ENCODE data around the gene ROMO1.
"Not testable (repeated sequence)": the region's sequence is repeated elsewhere in the genome, so short reads cannot be mapped to it uniquely, and the experiment has no call there.

The ROMO1 gene

DNA sequence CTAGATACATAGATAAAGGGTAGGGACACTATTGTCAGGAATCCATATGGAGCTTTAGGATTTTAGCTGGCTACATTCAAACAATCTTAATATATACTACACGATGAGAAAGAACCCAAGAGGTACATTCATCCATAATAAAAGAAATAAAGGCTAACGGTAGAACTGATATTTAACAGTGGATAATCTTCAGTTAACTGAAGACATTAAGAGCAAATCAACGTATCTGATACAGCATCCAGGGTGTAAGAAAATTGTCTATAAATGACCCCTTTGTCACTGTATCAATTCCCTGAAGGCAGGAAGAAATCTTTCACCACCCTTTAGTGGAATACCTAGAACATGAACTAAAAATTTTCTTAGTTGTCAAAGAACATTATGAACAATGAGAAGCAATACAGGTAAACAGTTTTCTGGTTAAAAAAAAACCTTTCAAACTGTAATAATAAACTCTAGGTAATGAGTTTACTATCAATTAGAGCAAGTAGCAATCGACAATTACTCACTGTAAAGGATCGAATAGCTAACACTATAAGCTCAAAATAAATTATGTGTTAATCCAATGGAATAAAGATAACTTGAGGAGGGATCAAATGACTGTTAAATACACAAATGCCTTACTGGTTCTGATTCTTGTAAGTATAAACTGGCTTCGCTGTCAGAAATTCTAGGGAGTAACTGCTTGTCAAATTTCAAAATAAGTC lies 11.8 kb downstream of the ROMO1 start:
- DNase-seq (ENCODE audit: low spot score), result no peak

DNA sequence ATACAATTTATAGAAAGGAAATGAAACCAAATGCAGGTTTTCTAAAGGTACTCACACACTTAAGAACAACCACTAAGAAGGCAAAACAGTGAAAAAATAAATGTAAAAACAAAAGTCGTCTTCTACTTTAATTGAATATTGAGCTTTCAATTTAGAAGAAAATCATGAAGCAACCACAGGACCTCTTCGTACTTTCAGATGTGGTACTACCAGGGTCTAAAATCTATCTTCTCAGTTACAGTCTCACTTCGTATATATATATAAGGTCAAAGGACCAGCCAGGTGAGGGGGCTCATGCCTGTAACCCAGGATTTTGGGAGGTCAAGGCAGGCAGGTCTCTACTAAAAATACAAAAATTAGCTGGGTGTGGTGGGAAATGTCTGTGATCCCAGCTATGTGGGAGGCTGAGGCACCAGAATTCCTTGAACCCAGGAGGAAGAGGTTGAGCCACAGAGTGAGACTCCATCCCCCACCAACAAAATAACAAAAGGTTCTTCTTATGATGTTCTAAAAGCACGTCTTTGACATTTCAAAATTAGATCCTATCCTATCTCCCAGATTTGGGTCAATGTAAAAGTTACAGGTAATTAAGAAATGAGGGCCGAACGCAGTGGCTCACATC lies 12.5 kb downstream of the ROMO1 start:
- DNase-seq (ENCODE audit: low spot score), result no peak

DNA sequence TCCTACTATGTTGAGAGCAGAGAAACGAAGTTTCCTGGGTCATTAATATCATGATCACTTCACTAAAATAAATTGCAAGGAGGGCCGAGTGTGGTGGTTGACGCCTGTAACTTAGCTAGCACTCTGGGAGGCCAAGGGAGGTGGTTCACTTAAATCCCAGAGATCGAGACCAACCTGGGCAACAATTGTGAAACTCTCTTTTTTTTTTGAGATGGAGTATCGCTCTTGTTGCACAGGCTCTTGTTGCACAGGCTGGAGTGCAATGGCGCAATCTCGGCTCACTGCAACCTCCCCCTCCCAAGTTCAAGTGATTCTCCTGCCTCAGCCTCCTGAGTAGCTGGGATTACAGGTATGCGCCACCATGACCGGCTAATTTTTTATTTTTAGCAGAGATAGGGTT lies 13.9 kb downstream of the ROMO1 start:
- not testable (repeated sequence) for DNase-seq (ENCODE audit: low spot score)

DNA sequence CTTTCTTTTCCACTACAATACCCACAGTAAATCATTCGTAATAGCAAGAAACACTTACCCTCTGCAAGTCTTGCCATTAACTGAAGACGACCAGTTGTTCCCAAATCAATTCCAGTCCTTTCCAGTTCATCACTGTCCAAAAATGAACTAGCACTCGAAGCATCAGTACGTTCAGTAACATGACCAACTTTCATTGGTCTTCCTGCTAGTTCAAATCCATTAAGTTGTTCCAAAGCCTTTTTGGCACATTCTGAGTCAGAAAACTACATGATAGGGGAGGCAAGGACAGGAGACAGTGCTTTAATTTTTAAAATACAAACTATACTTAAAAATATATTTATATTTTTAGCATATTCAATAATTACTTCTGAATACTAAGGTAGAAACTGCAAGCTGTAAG lies 14.9 kb downstream of the ROMO1 start:
- no peak for DNase-seq (ENCODE audit: low spot score)

DNA sequence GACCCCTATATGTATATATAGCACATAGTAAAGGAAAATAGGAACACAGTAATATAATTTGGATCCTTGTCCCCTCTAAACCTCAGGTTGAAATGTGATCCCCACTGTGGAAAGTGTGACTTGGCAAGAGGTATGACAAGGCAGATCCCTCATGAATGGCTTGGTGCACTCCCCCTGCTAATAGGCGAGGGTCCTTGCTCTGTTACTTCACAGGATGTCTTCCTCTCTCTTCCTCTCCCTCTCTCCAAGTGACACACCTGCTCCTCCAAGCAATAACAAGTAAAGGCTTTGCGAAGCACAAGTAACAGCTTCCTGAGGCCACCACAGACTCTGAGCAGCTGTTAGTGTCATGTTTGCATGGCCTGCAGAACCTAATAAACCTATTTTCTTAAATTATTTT lies 16.4 kb downstream of the ROMO1 start:
- no peak for DNase-seq (ENCODE audit: low spot score)

DNA sequence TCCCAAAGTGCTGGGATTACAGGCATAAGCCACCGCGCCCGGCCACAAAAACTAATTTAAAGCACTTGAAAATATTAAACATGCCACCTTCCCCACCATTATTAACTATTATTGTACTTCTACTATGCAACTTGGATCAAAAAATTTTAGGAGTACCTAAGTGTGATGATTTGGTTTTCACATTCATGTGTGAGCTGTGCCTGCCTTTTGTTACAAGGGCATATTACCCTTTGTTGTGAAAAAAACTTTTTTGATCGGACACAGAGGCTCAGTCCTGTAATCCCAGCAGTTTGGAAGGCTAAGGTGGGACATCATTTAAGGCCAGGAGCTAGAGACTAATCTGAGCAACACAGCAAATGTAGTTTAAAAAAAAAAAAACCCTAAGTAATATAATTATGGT lies 17.1 kb downstream of the ROMO1 start:
- DNase-seq (ENCODE audit: low spot score), result no peak

DNA sequence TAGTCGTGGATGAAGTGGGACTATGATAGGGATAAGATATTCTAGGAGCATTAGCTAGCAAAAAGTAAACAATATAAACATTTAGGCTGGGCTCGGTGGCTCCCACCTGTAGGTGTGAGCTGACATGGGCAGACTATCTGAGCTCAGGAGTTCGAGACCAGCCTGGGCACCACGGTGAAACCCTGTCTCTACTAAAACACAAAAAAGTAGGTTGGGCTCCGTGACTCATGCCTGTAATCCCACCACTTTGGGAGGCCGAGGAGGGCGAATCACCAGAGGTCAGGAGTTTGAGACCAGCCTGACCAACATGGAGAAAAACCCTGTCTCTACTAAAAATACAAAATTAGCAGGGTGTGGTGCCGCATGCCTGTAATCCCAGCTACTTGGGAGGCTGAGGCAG lies 19.1 kb downstream of the ROMO1 start:
- not testable (repeated sequence) for DNase-seq (ENCODE audit: low spot score)

DNA sequence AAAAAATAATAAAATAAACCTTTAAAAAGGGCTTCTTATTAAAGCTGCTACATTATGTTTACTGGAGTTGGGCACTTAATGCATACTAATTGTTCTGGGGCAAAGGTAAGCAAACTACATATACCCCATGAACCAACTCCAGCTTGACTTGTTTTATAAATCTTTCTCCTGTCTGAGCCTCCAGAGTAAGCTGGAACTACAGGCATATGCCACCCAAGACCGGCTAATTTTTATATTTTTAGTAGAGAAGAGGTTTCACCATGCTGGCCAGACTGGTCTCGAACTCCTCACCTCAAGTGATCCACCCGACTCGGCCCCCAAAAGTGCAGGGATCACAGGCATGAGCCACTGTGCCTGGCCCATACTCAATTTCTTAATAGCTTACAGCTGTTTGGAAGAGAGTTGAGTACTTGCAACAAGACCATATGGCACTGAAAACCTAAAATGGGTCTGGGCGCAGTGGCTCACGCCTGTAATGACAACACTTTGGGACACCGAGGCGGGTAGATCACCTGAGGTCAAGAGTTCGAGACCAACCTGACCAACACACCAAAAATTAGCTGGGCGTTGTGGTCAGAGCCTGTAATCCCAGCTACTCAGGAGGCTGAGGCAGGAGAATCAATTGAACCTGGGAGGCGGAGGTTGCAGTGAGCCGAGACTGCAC lies 19.9 kb downstream of the ROMO1 start:
- DNase-seq (ENCODE audit: low spot score), result no peak

DNA sequence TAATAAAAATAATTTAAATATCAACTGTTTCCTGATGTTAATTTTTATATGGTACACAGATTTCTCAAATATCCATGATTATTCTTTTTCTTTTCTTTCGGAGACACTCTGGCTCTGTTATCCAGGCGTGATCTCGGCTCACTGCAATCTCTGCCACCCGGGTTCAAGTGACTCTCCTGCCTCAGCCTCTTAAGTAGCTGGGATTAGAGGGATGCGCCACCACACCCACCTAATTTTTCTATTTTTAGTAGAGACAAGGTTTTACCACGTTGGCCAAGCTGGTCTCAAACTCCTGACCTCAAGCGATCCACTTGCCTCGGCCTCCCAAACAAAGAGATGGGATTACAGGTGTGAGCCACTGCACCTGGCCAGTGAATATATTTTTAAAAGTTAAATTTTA lies 20.5 kb downstream of the ROMO1 start:
- DNase-seq (ENCODE audit: low spot score), result no peak

DNA sequence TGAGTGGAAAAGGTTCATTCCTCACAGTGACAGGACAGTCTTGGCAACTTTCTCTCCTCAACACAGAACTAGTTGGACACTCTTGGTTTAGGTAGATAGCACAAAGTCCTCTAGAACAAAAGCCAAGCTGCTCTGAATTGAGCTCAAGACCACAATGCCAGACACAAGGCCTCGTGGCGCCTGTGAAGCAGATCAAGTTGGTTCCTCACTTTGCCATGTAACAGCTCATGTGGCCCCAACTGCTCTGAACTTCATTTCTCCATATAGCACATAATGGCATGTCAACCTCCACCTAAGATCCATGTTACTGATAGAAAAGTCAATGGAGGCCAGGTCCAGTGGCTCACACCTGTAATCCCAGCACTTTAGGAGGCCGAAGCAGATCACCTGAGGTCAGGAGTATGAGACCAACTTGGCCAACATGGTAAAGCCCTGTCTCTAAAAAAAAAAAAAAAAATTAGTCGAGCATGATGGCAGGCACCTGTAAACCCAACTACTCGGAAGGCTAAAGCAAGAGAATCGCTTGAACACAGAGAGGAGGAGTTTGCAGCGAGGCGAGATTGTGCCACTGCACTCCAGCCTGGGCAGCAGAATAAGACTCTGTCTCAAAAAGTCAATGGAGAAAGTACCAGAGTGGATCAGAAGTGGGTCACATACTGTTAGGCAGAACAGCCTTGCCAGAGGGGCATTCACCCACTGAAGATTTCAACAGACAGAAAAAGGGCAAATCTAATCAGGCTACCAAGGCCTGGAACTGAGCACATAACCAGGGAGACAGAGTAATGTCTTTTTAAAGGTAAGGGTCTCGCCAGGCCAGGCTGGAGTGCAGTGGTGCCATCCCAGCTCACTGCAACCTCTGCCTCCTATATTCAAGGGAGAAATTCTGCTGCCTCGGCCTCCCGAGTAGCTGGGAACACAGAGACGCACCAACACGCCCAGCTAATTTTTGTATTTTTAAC lies 21.2 kb downstream of the ROMO1 start:
- no peak for DNase-seq (ENCODE audit: low spot score)

DNA sequence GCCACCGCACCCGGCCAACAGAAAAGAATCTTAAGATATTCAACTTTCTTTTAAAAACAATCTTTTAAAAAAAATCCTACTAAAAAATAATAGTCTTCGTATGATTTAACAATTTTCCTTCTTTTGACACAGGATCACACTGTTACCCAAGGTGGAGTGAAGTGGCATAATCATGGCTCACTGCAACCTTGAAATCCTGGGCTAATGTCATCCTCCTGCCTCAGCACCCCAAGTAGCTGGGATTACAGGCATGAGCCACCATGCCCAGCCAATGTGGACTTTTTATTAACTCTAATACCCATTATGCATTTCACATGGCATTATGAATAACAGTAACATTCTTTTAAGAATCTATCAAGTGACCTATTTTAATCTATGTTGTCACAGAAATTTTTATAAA lies 22.0 kb downstream of the ROMO1 start:
- DNase-seq (ENCODE audit: low spot score), result no peak

DNA sequence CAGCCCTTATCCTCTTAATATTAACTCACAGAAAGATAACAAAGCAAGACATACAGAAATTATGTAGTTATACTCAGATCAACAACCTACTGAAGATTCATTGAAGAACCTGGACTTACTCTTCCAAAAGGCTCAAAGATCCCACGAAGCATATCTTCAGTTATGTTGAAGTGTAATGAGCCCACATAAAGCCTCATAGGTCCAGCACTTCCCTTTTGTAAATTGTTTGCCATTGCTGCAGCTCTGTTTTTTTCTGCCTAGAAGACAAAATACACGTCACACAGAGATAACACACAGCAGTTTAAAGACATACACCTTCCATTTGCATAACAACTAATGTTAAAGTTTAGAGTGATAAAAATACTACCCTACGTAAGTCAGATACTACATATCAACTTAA lies 22.4 kb downstream of the ROMO1 start:
- DNase-seq (ENCODE audit: low spot score), result no peak

DNA sequence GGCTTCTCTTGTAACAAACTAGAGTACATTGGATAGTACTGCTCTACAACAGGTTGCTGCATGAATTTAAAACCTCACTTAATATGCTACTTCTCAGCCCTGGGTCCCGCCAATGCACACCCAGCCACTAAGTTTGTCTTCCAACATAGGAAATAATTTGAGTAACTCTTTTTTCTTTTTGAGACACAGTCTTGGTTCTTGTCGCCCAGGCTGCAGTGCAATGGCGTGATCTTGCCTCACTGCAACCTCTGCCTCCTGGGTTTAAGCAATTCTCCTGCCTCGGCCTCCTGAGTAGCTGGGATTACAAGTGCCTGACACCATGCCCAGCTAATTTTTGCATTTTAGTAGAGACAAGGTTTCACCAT lies 24.1 kb downstream of the ROMO1 start:
- DNase-seq (ENCODE audit: low spot score), result not testable (repeated sequence)

DNA sequence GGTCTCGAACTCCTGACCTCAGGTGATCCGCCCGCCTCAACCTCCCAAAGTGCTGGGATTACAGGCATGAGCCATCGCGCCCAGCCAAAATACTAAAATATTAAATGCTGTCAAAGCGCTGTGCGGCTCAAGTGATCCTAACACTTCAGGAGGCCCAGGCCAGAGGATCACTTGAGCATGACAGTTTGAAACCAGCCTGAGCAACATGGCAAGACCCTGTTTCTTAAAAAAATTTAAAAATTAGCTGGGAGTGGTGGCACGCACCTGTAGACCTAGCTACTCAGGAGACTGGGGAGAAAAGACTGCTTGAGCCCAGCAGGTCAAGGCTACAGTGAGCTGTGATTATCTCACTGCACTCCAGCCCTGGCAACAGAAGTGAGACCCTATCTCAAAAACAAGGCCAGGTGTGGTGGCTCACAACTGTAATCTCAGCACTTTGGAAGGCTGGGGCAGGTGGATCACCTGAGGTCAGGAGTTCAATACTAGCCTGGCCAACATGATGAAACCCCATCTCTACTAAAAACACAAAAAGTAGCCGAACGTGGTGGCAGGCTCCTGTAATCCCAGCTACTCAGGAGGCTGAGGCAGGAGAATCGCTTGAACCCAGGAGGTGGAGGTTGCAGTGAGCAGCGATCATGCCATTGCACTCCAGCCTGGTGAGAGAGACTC lies 24.6 kb downstream of the ROMO1 start:
- DNase-seq (ENCODE audit: low spot score), result not testable (repeated sequence)

DNA sequence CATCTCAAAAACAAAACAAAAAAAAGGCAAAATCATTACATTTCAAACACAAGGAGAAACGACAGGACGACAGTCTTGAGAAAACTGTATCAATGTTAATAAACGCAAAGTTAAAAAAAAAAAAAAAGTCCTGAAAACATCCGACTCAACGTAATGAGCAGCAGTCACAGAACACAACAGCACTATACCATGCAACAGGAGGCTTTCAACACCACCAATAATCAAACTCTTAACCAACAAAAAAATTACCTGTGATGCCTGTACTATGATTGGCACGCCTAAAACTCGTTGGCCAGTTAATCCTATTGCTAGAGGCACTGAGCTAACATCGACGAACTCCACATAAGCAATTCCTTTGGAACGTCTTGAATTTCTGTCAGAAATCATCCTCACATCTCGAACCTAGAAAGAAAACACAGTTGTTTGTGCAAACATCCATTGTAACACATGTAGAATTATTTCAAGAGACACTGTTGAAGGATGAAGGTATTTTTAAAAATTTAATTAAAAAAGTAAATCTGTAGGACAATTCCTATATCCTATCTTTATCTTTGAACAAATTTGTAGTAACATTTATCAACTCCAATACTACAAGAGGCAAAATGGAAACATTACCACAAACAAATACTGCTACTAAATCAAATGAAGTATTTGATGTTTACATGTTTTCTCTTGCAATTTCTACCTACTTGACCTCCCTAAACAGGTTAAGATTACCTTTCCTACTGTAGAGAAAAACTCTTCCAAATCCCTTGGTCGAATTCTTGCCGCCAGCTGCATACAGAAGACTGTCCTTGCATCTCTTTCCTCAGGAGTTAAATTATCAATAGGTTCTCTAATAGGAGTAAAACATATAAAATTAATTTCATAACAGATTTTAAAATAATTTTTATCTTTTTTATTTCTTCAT lies 25.4 kb downstream of the ROMO1 start:
- DNase-seq (ENCODE audit: low spot score), result no peak

DNA sequence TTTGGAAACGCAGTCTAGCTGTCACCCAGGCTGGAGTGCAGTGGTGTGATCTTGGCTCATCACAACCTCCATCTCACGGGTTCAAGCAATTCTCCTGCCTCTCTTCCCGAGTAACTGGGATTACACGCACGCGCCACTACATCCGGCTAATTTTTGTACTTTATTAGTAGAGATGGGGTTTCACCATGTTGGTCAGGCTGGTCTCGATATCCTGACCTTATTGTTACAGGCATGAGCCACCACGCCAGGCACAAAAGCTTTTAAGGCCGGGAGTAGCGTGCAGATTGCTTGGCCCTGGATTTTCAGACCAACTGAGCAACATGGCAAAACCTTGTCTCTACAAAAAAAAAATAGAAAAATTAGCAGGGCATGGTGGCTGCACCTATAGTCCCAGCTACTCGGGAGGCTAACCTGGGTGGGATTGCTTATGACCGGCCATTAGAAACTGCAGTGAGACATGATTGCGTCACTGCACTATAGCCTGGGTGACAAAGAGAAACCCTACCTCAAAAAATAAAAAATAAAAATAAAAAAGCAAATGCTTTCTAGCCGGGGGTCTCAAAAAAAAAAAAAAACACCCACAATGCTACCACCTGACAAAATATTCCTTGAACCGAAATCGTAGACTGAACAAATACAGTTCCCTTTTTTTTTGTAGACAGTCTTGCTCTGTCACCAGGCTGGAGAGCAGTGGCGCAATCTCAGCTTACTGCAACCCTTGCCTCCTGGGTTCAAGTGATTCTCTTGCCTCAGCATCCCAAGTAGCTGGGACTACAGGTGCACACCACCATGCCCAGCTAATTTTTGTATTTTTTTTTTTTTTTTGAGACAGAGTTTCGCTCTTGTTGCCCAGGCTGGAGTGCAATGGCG lies 27.9 kb downstream of the ROMO1 start:
- no peak for DNase-seq (ENCODE audit: low spot score)

DNA sequence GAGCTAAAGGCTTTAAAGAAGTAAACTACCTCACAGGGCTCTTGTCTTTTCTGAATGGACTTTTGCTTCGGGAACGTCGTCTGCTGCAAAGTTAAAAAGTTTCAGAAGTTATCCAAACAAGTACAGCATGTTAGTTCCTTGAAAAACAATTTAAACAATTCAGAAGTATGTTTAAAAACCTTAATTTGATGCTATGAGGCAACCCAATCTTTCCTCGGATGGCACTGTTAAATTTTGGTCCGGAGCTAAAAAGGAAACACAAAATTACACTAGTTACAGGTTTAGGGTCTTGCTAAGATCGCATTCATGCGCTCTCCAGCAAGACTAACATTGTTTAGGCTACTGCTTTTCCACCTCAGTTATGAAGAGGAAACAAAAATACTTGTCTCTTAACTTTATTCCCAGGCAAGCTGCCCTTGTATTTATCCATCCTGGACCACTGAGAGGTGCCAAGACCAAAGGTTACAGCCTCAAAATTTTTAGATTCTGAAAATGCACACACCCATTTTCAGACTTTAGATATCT lies 30.1 kb downstream of the ROMO1 start:
- DNase-seq (ENCODE audit: low spot score), result no peak

DNA sequence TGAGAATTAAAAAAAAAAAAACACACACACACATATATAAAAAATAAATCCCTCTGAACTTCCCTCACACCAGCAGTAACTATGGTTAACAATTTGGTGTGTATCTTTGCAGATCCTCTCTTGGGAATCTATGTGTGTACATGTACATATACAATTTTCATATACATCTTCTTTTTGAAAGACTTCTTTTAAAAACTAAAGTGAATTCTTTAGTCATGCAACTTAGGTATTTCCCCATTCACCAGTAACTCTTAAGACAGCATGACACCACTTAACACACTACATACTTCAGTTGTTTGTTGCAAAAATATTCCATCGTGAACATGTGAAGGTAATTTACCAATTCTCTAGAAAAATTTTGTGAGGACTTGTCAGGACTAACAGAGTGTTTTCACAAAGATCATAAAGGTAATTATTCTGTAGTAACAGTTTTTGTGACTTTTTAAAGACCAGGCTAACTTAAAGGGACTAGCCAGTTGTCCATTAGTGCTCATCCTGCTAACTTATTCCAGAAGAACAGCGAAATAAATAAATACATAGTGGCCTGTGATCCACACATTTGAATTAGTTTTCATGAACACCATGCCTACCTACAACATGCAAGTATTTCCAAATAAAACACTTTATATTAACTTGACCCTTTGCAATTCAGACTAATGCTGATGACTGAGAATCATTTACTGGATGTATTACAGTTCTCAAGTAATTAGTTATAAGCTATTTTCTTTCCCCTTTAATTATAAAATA lies 30.8 kb downstream of the ROMO1 start:
- DNase-seq (ENCODE audit: low spot score), result no peak
